ENCODE data around the gene GPD1.

Gene GPD1

GRCh38 chr12:50103767-50104321, at the start of gene GPD1:
TSS of gene GPD1 (plus strand) at chr12:50104008. CDS start at chr12:50104051, 43 bp downstream.
- no peak for DNase-seq (ENCODE audit: low read depth, low spot score)

- no peak for DNase-seq (ENCODE audit: low read depth, low spot score)
These were observed 47.8 kb upstream of the GPD1 start for GRCh38 chr12:50055831-50056638.

DNA sequence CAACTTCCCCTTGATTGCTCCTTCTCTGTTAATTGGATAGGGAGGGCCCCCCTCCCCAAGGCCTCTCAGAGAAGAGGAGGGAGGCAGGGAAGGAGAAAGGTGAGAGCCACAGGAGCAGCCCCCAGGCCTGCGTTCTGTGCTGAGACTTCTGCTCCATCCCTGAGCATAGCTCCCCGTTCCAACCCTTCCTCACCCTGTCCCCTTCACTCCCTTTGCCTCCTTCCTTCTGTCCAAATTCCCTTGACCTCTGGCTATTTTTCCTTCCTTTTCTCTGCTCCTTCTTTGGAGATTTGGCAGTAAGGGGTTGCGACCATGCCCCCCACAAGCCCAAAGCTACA, 47.2 kb upstream of the GPD1 start:
- DNase-seq (ENCODE audit: low read depth, low spot score): no peak

GRCh38 chr12:50057000-50057841, 46.6 kb upstream of the GPD1 start, which contains the start of gene ASIC1:
TSS of gene ASIC1 (plus strand) at chr12:50057596. CDS start at chr12:50058767, 1,171 bp downstream.
- DNase-seq (ENCODE audit: low read depth, low spot score): no peak

- DNase-seq (ENCODE audit: low read depth, low spot score): no peak
These were observed 45.7 kb upstream of the GPD1 start for GRCh38 chr12:50057896-50058670.

GRCh38 chr12:50058743-50059312, 45.0 kb upstream of the GPD1 start:
- no peak for DNase-seq (ENCODE audit: low read depth, low spot score)

DNA sequence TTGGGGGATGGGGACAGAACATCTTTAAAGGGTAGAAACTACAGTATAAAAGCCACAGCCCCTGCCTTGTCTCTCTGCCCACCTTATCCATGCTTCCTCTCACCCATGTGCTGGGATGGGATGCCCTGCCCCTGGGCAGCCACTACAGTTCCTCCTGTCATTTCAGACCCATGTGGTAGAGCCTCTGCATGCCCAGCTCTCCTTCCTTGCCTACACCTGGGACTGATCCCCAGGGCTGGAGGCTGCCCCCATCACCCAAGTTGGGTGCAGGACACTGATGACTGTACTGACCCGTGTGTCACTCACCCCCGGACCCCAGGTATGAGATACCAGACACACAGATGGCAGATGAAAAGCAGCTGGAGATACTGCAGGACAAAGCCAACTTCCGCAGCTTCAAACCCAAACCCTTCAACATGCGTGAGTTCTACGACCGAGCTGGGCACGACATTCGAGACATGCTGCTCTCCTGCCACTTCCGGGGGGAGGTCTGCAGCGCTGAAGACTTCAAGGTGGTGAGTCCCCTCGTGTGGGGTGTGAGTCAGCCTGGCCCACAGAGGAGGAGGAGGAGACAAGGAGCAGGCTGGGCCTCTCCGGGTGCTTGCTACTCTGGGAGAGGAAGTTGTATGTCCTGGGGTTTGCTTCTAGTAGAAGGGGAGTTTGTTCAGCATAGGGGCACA, 44.2 kb upstream of the GPD1 start:
- DNase-seq (ENCODE audit: low read depth, low spot score): no peak

- no peak for DNase-seq (ENCODE audit: low read depth, low spot score)
These were observed 43.7 kb upstream of the GPD1 start for GRCh38 chr12:50060120-50060468.

GRCh38 chr12:50061171-50061570, 42.6 kb upstream of the GPD1 start:
- no peak for DNase-seq (ENCODE audit: low read depth, low spot score)

DNA sequence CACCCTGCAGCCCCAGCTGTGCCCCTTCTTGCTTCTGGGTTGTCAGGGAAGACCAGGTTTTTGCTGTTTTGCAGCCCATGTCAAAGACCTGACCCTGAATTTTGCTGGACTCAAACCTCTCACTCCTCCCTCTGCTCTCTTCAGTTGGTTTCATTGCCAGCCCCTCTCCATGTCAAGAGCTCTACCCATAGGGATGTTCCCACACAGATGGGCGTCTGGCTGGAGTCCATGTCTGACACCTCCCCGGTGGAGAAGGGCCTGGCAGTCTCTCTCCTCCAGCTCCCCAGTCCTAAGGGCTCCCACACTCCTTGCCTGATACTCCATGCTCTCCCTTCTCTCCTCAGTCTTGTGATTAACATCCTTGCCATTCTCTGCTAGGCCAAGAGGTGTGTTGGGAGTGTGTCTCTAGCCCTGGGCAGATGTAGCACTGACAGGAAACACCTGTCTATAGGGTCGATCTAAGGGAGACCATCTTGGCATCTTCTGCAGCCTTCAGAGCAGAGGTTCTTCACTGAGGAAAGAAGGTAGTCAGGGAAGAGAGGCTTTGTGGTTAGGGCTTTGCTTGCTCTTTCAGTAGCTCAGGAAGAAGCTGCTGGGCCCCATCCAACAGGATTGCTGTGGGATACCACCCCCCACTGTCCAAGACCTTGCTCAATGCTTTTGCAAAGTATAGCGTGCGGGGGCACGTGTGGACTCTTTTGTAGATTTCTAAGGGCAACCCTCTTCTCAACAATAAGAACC, 41.7 kb upstream of the GPD1 start:
- no peak for DNase-seq (ENCODE audit: low read depth, low spot score)

GRCh38 chr12:50062728-50063460, 40.9 kb upstream of the GPD1 start:
- DNase-seq (ENCODE audit: low read depth, low spot score): no peak

GRCh38 chr12:50065726-50066310, 38.0 kb upstream of the GPD1 start:
- DNase-seq (ENCODE audit: low read depth, low spot score): no peak

DNA sequence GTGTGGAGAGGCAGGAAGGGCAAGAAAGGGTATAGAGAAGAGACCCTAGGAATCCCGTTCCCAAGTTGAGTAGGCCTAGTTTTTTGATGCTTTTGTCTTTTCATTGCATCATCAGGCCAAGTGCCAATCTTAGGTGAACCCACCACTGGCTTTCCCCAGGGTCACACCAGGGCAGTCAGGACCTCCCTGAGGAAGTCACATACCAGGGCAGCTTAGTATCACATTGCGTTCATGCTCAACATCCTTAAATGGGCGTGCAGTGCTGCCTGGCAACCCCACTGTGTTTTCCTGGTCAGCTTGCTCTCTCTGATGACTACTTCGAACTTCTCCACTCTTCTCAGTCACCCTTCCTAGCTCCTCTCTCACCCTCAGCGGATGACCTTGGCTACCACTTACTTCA, 37.4 kb upstream of the GPD1 start:
- no peak for DNase-seq (ENCODE audit: low read depth, low spot score)

- no peak for DNase-seq (ENCODE audit: low read depth, low spot score)
These were observed 34.7 kb upstream of the GPD1 start for GRCh38 chr12:50069069-50069468.

DNA sequence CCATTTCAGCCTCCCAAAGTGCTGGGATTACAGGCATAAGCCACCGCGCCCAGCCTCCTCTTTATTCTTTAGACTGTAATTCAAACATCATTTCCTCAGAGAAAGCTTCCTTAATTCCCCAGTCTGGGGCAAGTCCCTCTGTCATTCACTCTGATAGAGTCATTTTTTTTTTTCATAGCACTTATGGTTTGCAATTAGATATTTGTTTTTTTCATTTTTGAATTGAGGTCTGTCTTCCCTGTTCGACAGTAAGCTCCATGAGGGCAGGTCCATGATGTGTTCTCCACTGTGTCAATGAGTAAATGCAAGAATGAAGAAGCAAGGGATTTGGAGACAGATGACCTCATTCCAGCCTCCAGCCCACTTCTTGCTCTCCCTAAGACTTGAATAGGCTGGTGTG, 34.3 kb upstream of the GPD1 start:
- no peak for DNase-seq (ENCODE audit: low read depth, low spot score)

DNA sequence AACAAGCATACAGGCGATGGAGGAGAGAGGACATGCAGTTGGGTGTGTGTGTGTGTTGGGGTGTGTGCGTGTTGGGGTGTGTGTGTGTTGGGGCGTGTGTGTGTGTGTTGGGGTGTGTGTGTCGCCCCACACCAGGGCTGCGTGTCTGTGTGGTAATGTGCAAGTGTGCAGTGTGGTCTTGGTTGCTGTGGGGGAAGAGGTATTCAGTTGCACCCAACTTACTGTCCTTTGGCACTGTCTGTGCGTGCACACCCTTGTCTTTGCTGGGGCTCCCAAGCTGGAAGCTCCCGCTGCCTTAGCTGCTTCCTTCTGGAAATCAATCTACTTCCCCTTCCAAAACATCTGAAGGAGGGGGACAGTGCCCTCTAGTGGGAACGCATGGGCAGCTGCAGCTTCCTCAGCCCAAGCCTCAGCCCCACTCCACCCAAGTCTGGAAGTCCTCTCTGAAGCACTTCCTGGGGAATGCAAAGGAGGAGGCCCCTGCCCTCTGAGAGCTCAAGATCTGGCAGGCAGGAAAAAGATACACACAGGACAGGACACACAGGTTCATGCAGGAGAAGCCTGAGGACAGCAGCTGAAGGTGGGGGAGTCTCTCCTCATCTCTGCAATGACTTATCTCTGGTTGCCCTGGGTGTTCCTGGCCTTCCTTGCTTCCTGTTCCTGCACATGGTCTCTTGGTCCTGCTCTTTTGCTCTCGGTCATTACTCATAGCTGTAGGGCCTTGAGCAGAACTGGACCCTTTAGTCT, 33.3 kb upstream of the GPD1 start:
- DNase-seq (ENCODE audit: low read depth, low spot score): no peak

GRCh38 chr12:50072198-50072907, 31.5 kb upstream of the GPD1 start:
- no peak for DNase-seq (ENCODE audit: low read depth, low spot score)

DNA sequence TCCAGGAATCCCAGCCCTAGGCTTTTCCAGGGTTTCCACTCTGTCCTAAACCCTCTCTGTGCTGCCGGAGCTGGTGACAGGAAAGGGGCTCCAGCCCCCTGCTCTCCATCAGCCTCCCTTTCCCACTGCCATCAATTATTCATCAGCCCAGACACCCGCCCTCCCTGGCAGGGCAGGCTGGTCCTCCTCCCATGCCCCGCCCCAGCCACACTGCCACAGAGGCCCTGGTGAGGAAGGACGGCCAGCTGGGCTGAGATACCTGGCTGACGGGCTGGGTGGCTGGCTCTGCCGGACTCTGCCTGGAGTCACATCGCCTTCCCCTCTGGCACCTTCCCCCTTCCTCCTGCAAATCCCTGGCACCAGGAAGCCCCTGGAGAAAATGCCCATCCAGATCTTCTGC, 30.6 kb upstream of the GPD1 start:
- DNase-seq (ENCODE audit: low read depth, low spot score): no peak
